ES-I3 (cell line): Measurements from ENCODE around the gene RSL24D1.
A peak's percentile ranks its signal among the peaks of the same experiment; 100 is the strongest.

Experiments
- H3K36me3 ChIP-seq: 2 replicates; pipeline ENCODE4 v1.6.1; 2013; ENCODE audit warnings: mild to moderate bottlenecking, low read length, control low read depth, moderate library complexity; ENCODE audit not compliant: insufficient read depth
- H3K4me1 ChIP-seq: 2 replicates; pipeline ENCODE4 v1.6.1; 2013; ENCODE audit warnings: mild to moderate bottlenecking, control low read depth, low read length; ENCODE audit not compliant: insufficient read depth
- H3K9ac ChIP-seq: 2 replicates; pipeline ENCODE4 v1.6.1; 2013; ENCODE audit warnings: low read depth, mild to moderate bottlenecking, low read length, moderate library complexity
- H3K9me3 ChIP-seq: 2 replicates; pipeline ENCODE4 v1.6.1; 2013; ENCODE audit warnings: mild to moderate bottlenecking, low read length, moderate library complexity; ENCODE audit not compliant: control insufficient read depth, insufficient read depth

Gene RSL24D1

DNA sequence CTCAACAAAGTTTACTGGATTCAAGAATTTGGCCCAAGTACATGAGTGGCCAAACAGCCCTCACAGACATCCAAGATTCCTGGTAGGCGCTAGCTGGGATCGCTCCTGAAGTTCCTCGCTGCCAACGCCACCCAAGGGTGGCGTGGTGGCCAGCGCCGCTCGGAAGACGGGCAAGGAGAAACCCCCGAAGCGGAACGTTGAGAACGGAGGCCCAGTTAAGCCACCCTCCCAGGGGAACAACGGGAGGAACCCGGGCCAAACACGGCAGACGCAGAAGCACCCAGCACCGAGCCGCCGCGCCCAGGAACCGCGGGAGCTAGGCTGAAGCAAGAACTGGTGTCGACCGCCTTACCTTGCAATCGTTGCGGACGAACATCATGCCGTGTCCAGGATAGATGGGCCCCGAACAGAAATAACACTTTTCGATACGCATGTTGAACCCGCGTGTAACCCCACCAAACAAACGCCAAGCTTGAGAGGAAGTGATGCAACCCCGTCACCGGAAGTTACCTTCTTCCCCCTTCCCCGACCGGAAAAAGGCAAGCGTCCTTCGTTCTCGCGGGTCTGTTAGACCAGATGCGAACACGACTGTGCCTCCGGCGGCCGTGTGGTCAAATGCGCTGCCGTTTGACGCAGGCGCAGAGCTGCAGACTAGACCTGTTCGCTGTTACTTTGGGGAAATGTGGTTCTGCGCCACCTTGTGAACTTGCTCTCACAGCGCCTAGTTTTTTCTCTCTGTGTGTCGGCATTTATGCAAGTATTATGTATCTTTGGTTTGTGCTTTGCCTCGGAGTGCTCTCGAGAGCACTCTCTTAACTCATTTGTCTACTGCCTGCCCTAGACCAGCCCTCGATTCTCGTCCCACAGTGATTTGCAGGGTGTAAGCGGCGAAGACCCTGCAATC is at the start of gene RSL24D1:
Gene RSL24D1, minus strand, starts transcription at position 484 of the 904 bp plus-strand sequence. Its CDS starts 51 bp downstream, at position 433.
- H3K9ac ChIP-seq, result peak within 1 kb of the TSS; percentile 87
- peaks cover 3% of the 10 kb centered on the region; the same call in 1 of the 2 replicates for H3K36me3 ChIP-seq
- H3K4me1 ChIP-seq, result no peaks in the 10 kb centered on the region
- no peaks in the 10 kb centered on the region; the same call in 1 of the 2 replicates for H3K9me3 ChIP-seq

GRCh38 chr15:55245059-55245458 is 48.3 kb upstream of the RSL24D1 start:
- no peaks in the 10 kb centered on the region for H3K9me3 ChIP-seq
- H3K4me1 ChIP-seq, result peaks cover 7% of the 10 kb centered on the region; the same call in 1 of the 2 replicates
- no peak overlapping the region for H3K9ac ChIP-seq
- no peaks in the 10 kb centered on the region for H3K36me3 ChIP-seq

GRCh38 chr15:55241891-55242290 is 45.1 kb upstream of the RSL24D1 start:
- no peaks in the 10 kb centered on the region for H3K9me3 ChIP-seq
- H3K4me1 ChIP-seq, result peaks cover 3% of the 10 kb centered on the region; the same call in 1 of the 2 replicates
- no peak overlapping the region for H3K9ac ChIP-seq
- no peaks in the 10 kb centered on the region for H3K36me3 ChIP-seq

DNA sequence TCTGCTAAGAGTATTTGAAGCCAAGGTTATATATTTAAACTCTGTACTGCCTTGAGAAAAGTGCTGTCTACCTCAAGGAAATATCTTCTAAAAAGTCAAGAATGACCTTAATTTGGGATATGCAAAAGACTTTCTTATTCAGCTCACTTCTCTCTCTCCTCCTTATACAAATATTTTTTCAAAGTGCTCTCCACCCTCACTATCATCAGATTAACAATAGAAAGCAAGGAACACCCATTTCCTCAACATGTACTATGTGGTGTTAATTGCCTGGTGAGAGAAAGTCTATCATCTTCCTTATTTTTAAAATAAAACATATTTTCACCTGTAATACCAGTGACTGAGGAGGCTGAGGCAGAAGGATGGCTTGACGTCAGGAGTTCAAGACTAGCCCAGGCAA is 44.4 kb upstream of the RSL24D1 start:
- H3K9me3 ChIP-seq, result no peaks in the 10 kb centered on the region
- no peak overlapping the region for H3K9ac ChIP-seq
- peaks cover 3% of the 10 kb centered on the region; the same call in 1 of the 2 replicates for H3K4me1 ChIP-seq
- H3K36me3 ChIP-seq, result no peaks in the 10 kb centered on the region

GRCh38 chr15:55240125-55240760 is 43.5 kb upstream of the RSL24D1 start:
- no peak overlapping the region for H3K9ac ChIP-seq
- peaks cover 3% of the 10 kb centered on the region; the same call in 1 of the 2 replicates for H3K4me1 ChIP-seq
- no peaks in the 10 kb centered on the region for H3K36me3 ChIP-seq
- no peaks in the 10 kb centered on the region for H3K9me3 ChIP-seq

GRCh38 chr15:55239440-55240124 is 42.8 kb upstream of the RSL24D1 start:
- Histone ChIP-seq H3K36me3 (no peaks in the 10 kb centered on the region), H3K4me1 (peaks cover 3% of the 10 kb centered on the region; the same call in 1 of the 2 replicates), H3K9ac (no peak overlapping the region), H3K9me3 (no peaks in the 10 kb centered on the region)

- no peaks in the 10 kb centered on the region for H3K36me3 ChIP-seq
- H3K4me1 ChIP-seq, result peaks cover 3% of the 10 kb centered on the region; the same call in 1 of the 2 replicates
- no peak overlapping the region for H3K9ac ChIP-seq
Measured at GRCh38 chr15:55238877-55239276, 42.1 kb upstream of the RSL24D1 start.

GRCh38 chr15:55237219-55238130 is 40.7 kb upstream of the RSL24D1 start:
- no peaks in the 10 kb centered on the region for H3K9me3 ChIP-seq
- H3K9ac ChIP-seq, result no peak overlapping the region
- peaks cover 3% of the 10 kb centered on the region; the same call in 1 of the 2 replicates for H3K4me1 ChIP-seq
- no peaks in the 10 kb centered on the region for H3K36me3 ChIP-seq

More at GRCh38 chr15:55238877-55239276, 42.1 kb upstream of the RSL24D1 start:
- H3K9me3 ChIP-seq, result no peaks in the 10 kb centered on the region

GRCh38 chr15:55235546-55236036 is 38.9 kb upstream of the RSL24D1 start:
- Histone ChIP-seq H3K4me1 (peaks cover 3% of the 10 kb centered on the region; the same call in 1 of the 2 replicates), H3K36me3 (no peaks in the 10 kb centered on the region), H3K9me3 (no peaks in the 10 kb centered on the region), H3K9ac (no peak overlapping the region)

DNA sequence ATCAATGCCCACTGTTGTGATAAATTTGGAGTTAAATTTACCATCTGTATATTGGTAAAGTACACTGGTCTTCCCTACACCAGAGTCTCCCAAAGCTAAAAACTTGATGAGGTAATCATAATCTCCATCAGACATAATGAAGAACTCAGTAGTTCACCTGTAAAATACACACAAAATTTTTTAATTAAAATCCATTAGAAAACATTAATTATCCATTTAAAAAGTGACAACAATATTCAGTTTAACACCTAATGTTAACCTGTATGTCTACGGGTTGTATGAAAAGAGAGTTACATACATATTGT is 38.0 kb upstream of the RSL24D1 start:
- H3K9me3 ChIP-seq, result no peaks in the 10 kb centered on the region
- no peaks in the 10 kb centered on the region for H3K36me3 ChIP-seq
- no peak overlapping the region for H3K9ac ChIP-seq
- H3K4me1 ChIP-seq, result no peaks in the 10 kb centered on the region

DNA sequence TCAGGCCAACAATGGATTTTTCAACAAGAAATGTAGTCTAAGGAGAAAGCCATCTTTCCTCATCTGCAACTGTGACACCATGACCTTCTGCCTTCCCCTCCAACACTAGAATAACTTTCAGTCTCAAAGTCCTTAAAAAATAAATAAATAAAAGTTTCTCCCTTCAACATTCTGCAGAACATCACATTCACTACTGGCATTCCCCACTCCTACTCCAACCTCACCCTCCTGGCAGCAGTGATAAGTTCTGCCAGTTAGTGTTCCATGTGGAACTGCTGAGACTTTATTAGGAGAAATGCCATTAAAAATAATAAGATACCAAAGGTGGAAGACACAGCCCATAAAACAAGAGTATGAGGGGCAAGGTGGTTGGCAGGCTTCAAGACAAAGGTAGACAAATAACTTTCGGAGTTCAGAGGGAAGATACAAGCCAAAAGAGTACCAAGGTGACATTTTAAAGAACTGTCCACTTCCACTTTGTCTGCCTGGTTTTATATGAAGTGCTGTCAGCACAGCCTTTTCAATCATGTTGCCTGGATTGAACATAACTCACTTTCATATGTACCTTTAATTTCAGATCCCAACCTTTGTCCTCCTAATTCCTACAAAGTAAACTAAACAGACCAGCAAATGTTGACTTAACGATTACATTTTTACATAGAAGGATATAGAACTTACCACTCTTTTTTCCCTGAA is 37.5 kb upstream of the RSL24D1 start:
- Histone ChIP-seq H3K9ac (no peak overlapping the region), H3K36me3 (no peaks in the 10 kb centered on the region), H3K4me1 (no peaks in the 10 kb centered on the region), H3K9me3 (no peaks in the 10 kb centered on the region)

- Histone ChIP-seq H3K36me3 (no peaks in the 10 kb centered on the region), H3K4me1 (no peaks in the 10 kb centered on the region)
Measured at GRCh38 chr15:55231455-55231854, 34.7 kb upstream of the RSL24D1 start.

GRCh38 chr15:55230953-55231352 is 34.2 kb upstream of the RSL24D1 start:
- no peaks in the 10 kb centered on the region for H3K9me3 ChIP-seq
- H3K9ac ChIP-seq, result no peak overlapping the region
- no peaks in the 10 kb centered on the region; the same call in 1 of the 2 replicates for H3K4me1 ChIP-seq
- no peaks in the 10 kb centered on the region for H3K36me3 ChIP-seq

More at GRCh38 chr15:55231455-55231854, 34.7 kb upstream of the RSL24D1 start:
- H3K9me3 ChIP-seq, result no peaks in the 10 kb centered on the region
- H3K9ac ChIP-seq, result no peak overlapping the region
